ENCODE measurements around the gene RANBP10. TPM values are rescaled to one million over a fixed set of nuclear protein-coding genes. Genes with fewer than 3 reads are reported as not detected.

RANBP10 gene
- total RNA-seq, 1 experiment from 2014 or later, result 10.7 TPM

DNA sequence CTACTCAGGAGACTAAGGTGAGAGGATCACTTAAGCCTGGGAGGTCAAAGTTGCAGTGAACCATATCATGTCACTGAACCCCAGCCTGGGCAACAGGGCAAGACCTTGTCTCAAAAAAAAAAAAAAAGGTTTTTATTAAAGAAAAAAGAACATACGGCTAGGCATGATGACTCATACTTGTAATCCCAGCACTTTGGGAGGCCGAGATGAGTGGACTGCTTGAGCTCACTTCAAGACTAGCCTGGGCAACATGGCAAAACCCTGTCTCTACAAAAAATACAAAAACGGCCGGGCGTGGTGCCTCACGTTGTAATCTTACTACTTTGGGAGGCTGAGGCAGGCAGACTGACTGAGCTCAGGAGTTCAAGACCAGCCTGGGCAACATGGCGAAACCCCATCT, 38.4 kb downstream of the RANBP10 start:
- Histone ChIP-seq H4K20me1 (ENCODE audit: insufficient read depth, low read depth, low read length) (no peaks in the 10 kb centered on the region), H3K79me2 (ENCODE audit: low read length) (peaks cover 23% of the 10 kb centered on the region; the same call in 1 of the 2 replicates), H3K27me3 (ENCODE audit: low read length) (no peaks in the 10 kb centered on the region), H3K4me2 (ENCODE audit: low read depth, low read length, poor library complexity, severe bottlenecking) (no peak overlapping the region), H3K36me3 (ENCODE audit: insufficient read depth, low read length) (peaks cover 6% of the 10 kb centered on the region; the same call in 1 of the 2 replicates), H2AFZ (ENCODE audit: low read length) (no peak overlapping the region), H3K9me3 (ENCODE audit: low read length) (no peaks in the 10 kb centered on the region), H3K9me2 (replicated peaks; ENCODE audit: insufficient read depth, low read length) (no peaks in the 10 kb centered on the region), H3K27ac (ENCODE audit: low read length) (no peak overlapping the region), H3K9ac (ENCODE audit: low read length) (no peak overlapping the region), H3K4me1 (ENCODE audit: low read length) (no peaks in the 10 kb centered on the region), H3K4me3 (ENCODE audit: low read length) (no peak overlapping the region)
- no peak for DNase-seq

DNA sequence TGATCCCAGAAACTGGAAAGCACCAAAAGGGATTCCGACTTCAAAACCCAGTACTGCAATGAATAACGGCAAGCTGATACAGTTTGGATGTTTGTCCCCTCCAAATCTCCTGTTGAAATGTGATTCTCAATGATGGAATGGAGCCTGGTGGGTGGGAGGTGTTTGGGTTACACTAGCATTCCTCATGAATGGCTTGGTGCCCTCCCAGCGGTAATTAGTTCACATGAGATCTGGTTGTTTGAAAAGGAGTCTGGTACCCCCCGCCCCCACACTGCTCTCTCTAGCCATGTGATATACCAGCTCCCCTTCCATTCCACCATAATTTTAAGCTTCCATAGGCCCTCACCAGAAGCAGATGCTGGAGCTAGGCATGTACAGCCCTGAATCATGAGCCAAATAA, 40.1 kb downstream of the RANBP10 start:
- Histone ChIP-seq H3K9ac (ENCODE audit: low read length) (no peak overlapping the region), H3K79me2 (ENCODE audit: low read length) (peaks cover 19% of the 10 kb centered on the region), H3K4me3 (ENCODE audit: low read length) (no peak overlapping the region), H2AFZ (ENCODE audit: low read length) (no peak overlapping the region), H3K27ac (ENCODE audit: low read length) (no peak overlapping the region), H3K9me3 (ENCODE audit: low read length) (no peaks in the 10 kb centered on the region), H3K4me2 (ENCODE audit: low read depth, low read length, poor library complexity, severe bottlenecking) (no peak overlapping the region), H4K20me1 (ENCODE audit: insufficient read depth, low read depth, low read length) (no peaks in the 10 kb centered on the region), H3K27me3 (ENCODE audit: low read length) (no peaks in the 10 kb centered on the region), H3K36me3 (ENCODE audit: insufficient read depth, low read length) (no peaks in the 10 kb centered on the region), H3K9me2 (replicated peaks; ENCODE audit: insufficient read depth, low read length) (no peaks in the 10 kb centered on the region), H3K4me1 (ENCODE audit: low read length) (no peaks in the 10 kb centered on the region)
- DNase-seq, result no peak

DNA sequence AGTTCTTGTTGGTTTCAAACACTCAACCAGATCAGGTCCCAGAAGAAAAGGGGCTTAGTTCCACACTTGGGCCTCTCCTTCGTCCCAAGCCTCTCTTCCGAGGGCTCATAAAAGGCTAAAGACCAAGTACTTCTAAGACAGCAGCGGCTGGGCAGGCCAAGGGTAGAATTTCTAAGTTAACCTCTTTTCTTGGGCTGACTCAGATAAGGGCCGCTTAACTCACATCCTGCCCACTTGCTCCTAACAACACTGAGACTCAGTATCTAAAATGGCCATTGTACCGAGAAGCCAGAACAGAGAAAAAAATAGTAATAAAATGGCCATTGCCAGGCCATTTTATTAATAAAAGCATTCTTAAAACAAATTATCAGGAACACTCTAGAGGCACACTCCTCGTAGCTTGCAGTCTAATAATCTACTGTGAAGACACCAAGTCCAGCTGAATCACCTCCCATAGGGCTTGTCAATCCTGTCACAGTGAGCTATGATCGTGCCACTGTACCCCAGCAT, 42.1 kb downstream of the RANBP10 start:
- Histone ChIP-seq H3K27ac (ENCODE audit: low read length) (no peak overlapping the region), H3K9me3 (ENCODE audit: low read length) (no peaks in the 10 kb centered on the region), H4K20me1 (ENCODE audit: insufficient read depth, low read depth, low read length) (no peaks in the 10 kb centered on the region), H3K9me2 (replicated peaks; ENCODE audit: insufficient read depth, low read length) (no peaks in the 10 kb centered on the region), H2AFZ (ENCODE audit: low read length) (no peak overlapping the region), H3K9ac (ENCODE audit: low read length) (no peak overlapping the region), H3K79me2 (ENCODE audit: low read length) (peaks cover 22% of the 10 kb centered on the region), H3K4me3 (ENCODE audit: low read length) (no peak overlapping the region), H3K4me2 (ENCODE audit: low read depth, low read length, poor library complexity, severe bottlenecking) (no peak overlapping the region), H3K4me1 (ENCODE audit: low read length) (peaks cover 4% of the 10 kb centered on the region), H3K36me3 (ENCODE audit: insufficient read depth, low read length) (no peaks in the 10 kb centered on the region), H3K27me3 (ENCODE audit: low read length) (no peaks in the 10 kb centered on the region)
- DNase-seq, result no peak

- no peaks in the 10 kb centered on the region for H3K36me3 ChIP-seq (ENCODE audit: insufficient read depth, low read length)
- no peak overlapping the region for H2AFZ ChIP-seq (ENCODE audit: low read length)
- no peak for DNase-seq
- no peak overlapping the region for H3K9ac ChIP-seq (ENCODE audit: low read length)
- H3K4me2 ChIP-seq (ENCODE audit: low read depth, low read length, poor library complexity, severe bottlenecking), result no peak overlapping the region
- H4K20me1 ChIP-seq (ENCODE audit: insufficient read depth, low read depth, low read length), result no peaks in the 10 kb centered on the region
- H3K9me2 ChIP-seq (replicated peaks; ENCODE audit: insufficient read depth, low read length), result no peaks in the 10 kb centered on the region
- H3K4me1 ChIP-seq (ENCODE audit: low read length), result peaks cover 4% of the 10 kb centered on the region
- H3K79me2 ChIP-seq (ENCODE audit: low read length), result peaks cover 22% of the 10 kb centered on the region
- no peaks in the 10 kb centered on the region for H3K27me3 ChIP-seq (ENCODE audit: low read length)
- no peaks in the 10 kb centered on the region for H3K9me3 ChIP-seq (ENCODE audit: low read length)
- no peak overlapping the region for H3K27ac ChIP-seq (ENCODE audit: low read length)
- no peak overlapping the region for H3K4me3 ChIP-seq (ENCODE audit: low read length)
These were observed 43.3 kb downstream of the RANBP10 start for GRCh38 chr16:67763066-67763465.

DNA sequence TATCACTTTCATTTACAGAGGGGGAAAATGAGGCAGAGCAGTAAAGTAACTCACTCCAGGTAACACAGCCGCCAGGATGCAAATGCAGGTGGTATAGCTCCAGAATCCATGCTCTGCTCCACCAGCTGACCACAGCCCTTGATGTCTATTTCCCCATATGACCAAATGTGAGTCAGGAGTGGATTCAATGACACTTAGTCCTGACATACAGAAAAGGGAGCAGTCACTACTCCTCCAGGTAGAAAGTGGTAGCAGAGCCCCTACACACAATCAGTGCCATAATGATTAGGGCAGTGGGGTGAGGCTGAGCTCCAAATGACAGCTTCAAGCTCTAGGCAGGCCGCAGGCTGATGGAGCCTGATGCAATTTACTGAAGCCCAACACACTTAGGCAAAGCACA, 44.0 kb downstream of the RANBP10 start:
- peaks cover 22% of the 10 kb centered on the region for H3K79me2 ChIP-seq (ENCODE audit: low read length)

GRCh38 chr16:67761924-67762323, 44.4 kb downstream of the RANBP10 start:
- H2AFZ ChIP-seq (ENCODE audit: low read length), result no peak overlapping the region
- no peaks in the 10 kb centered on the region for H3K9me3 ChIP-seq (ENCODE audit: low read length)
- no peaks in the 10 kb centered on the region for H3K27me3 ChIP-seq (ENCODE audit: low read length)
- no peaks in the 10 kb centered on the region for H4K20me1 ChIP-seq (ENCODE audit: insufficient read depth, low read depth, low read length)
- H3K9ac ChIP-seq (ENCODE audit: low read length), result no peak overlapping the region
- peaks cover 22% of the 10 kb centered on the region for H3K79me2 ChIP-seq (ENCODE audit: low read length)
- no peaks in the 10 kb centered on the region for H3K9me2 ChIP-seq (replicated peaks; ENCODE audit: insufficient read depth, low read length)
- no peak overlapping the region for H3K4me3 ChIP-seq (ENCODE audit: low read length)
- H3K4me2 ChIP-seq (ENCODE audit: low read depth, low read length, poor library complexity, severe bottlenecking), result no peak overlapping the region
- no peaks in the 10 kb centered on the region for H3K36me3 ChIP-seq (ENCODE audit: insufficient read depth, low read length)
- no peak overlapping the region for H3K27ac ChIP-seq (ENCODE audit: low read length)
- H3K4me1 ChIP-seq (ENCODE audit: low read length), result peaks cover 4% of the 10 kb centered on the region
- DNase-seq, result no peak

More for the DNA sequence above, 44.0 kb downstream of the RANBP10 start:
- no peak overlapping the region for H2AFZ ChIP-seq (ENCODE audit: low read length)
- no peaks in the 10 kb centered on the region for H3K36me3 ChIP-seq (ENCODE audit: insufficient read depth, low read length)
- no peaks in the 10 kb centered on the region for H3K9me2 ChIP-seq (replicated peaks; ENCODE audit: insufficient read depth, low read length)
- no peak overlapping the region for H3K4me3 ChIP-seq (ENCODE audit: low read length)
- no peak overlapping the region for H3K27ac ChIP-seq (ENCODE audit: low read length)
- DNase-seq, result no peak
- no peak overlapping the region for H3K9ac ChIP-seq (ENCODE audit: low read length)
- no peaks in the 10 kb centered on the region for H4K20me1 ChIP-seq (ENCODE audit: insufficient read depth, low read depth, low read length)
- peaks cover 4% of the 10 kb centered on the region for H3K4me1 ChIP-seq (ENCODE audit: low read length)
- H3K4me2 ChIP-seq (ENCODE audit: low read depth, low read length, poor library complexity, severe bottlenecking), result no peak overlapping the region
- H3K27me3 ChIP-seq (ENCODE audit: low read length), result no peaks in the 10 kb centered on the region
- no peaks in the 10 kb centered on the region for H3K9me3 ChIP-seq (ENCODE audit: low read length)

DNA sequence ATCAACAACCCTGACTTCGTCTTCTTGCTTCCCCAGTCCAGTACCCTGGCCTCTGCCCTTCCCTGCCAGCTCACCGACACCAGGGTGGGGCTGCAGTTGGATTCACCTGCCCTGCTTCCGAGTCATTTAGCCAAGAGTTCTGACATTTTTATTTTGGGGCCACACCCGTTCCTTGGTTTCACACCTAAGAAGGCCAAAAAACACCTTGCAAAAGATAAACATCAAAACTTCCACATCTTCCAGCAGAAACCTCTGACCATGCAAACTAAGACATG, 45.5 kb downstream of the RANBP10 start:
- Histone ChIP-seq H3K27me3 (ENCODE audit: low read length) (no peaks in the 10 kb centered on the region), H3K4me1 (ENCODE audit: low read length) (peaks cover 9% of the 10 kb centered on the region), H3K9me2 (replicated peaks; ENCODE audit: insufficient read depth, low read length) (no peaks in the 10 kb centered on the region), H3K36me3 (ENCODE audit: insufficient read depth, low read length) (no peaks in the 10 kb centered on the region), H4K20me1 (ENCODE audit: insufficient read depth, low read depth, low read length) (no peaks in the 10 kb centered on the region), H3K9me3 (ENCODE audit: low read length) (no peaks in the 10 kb centered on the region), H2AFZ (ENCODE audit: low read length) (no peak overlapping the region), H3K79me2 (ENCODE audit: low read length) (peaks cover 18% of the 10 kb centered on the region), H3K4me3 (ENCODE audit: low read length) (no peak overlapping the region), H3K27ac (ENCODE audit: low read length) (no peak overlapping the region), H3K9ac (ENCODE audit: low read length) (no peak overlapping the region), H3K4me2 (ENCODE audit: low read depth, low read length, poor library complexity, severe bottlenecking) (no peak overlapping the region)
- DNase-seq, result no peak

- Histone ChIP-seq H3K4me3 (ENCODE audit: low read length) (no peak overlapping the region), H3K9ac (ENCODE audit: low read length) (no peak overlapping the region), H3K4me1 (ENCODE audit: low read length) (peaks cover 13% of the 10 kb centered on the region), H3K9me3 (ENCODE audit: low read length) (no peaks in the 10 kb centered on the region), H2AFZ (ENCODE audit: low read length) (no peak overlapping the region), H4K20me1 (ENCODE audit: insufficient read depth, low read depth, low read length) (no peaks in the 10 kb centered on the region), H3K79me2 (ENCODE audit: low read length) (peaks cover 18% of the 10 kb centered on the region), H3K4me2 (ENCODE audit: low read depth, low read length, poor library complexity, severe bottlenecking) (no peak overlapping the region), H3K36me3 (ENCODE audit: insufficient read depth, low read length) (no peaks in the 10 kb centered on the region), H3K27me3 (ENCODE audit: low read length) (no peaks in the 10 kb centered on the region), H3K27ac (ENCODE audit: low read length) (peak overlapping the region; percentile 23; the same call in 1 of the 2 replicates), H3K9me2 (replicated peaks; ENCODE audit: insufficient read depth, low read length) (no peaks in the 10 kb centered on the region)
- no peak for DNase-seq
These were observed 46.0 kb downstream of the RANBP10 start for GRCh38 chr16:67760206-67760955.
